ENCODE measurements around the gene NKX2-2.
A peak's percentile ranks its signal among the peaks of the same experiment; 100 is the strongest.
"Not testable (repeated sequence)": the region's sequence is repeated elsewhere in the genome, so short reads cannot be mapped to it uniquely, and the experiment has no call there.

NKX2-2 gene

DNA sequence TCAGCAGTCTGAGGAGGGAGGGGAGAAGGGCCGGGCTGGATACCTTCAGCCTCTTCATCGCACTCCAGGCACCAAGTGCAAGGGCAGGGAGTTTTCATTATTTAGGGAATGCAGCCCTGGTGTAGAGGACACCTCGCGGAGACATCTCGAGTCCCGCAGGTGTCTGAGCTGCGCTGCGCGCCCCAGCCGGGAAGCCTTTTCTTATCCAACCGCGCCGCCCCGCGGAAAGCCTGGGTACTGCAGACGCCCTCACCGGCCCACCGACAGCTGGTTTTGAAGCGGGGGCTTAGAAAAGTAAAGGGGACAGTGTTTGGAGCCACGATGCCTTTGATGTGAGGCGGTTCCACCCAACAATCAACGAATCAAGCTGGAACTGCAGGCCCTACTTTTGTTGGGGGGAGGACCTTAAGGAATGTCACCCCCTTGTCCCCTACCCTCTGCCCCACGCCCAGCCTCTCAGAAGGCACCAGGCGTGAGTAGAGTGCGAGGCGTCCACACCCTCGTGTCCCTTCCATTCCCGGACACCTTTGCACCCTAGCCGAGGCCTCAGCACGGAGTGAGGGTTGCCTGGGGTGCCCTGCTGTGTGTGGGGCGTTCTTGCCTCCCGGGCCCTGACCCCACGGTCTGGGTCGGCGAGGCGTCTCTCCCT, 8.6 kb downstream of the NKX2-2 start:
- peak; percentile 90 for FAIRE-seq
- DNase-seq (ENCODE audit: insufficient read length), result no peak
- TF ChIP-seq POLR2AphosphoS5 (IDR thresholded peaks at IDR 0.05; ENCODE audit: low read depth, low read length), result no peak
- no peak for TF ChIP-seq TAF1 (IDR thresholded peaks at IDR 0.05; ENCODE audit: borderline replicate concordance, low read depth, low read length)
- no peak for TF ChIP-seq POLR2A (IDR thresholded peaks at IDR 0.05; ENCODE audit: low read depth, low read length)

DNA sequence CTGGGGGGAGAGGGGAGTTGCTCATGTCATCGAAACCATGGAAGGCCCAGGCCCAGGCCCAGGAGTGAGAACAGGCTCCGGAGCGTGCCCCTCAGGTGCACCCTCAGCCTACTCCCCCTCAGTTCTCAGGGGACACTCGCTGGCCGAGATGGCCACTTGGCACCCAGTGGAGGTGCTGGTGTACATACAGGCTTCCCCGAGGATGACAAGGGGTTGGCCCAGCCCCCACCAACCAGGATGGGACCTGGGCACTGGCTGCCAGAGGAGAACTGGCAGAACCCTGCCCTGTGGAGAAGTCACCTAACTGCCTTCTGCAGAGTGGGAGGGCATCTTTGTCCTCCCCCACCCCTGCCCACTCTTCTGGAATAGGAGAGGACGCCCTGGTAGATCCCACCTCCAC, 9.5 kb downstream of the NKX2-2 start:
- TF ChIP-seq TAF1 (IDR thresholded peaks at IDR 0.05; ENCODE audit: borderline replicate concordance, low read depth, low read length), result no peak
- FAIRE-seq, result no peak
- DNase-seq (ENCODE audit: insufficient read length), result no peak

DNA sequence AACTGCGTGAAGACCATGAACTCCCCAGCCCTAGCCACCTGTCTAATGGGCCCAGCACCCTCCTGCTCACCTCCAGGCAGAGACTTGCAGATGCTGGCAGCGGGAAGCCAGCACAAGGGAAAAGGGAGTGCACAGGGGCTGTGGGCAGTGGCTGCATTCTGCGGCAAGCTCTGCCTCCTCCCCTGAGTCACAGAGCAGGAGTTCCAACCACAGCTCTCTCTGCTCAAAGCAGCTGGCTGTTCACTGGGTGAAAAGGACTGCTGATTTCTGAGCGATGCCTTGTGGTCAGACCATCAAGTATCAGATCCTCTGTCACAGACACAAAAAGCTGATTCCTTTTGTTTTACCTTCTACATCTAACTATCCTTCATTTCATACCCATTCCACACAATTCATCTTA, 10.5 kb downstream of the NKX2-2 start:
- no peak for TF ChIP-seq TAF1 (IDR thresholded peaks at IDR 0.05; ENCODE audit: borderline replicate concordance, low read depth, low read length)
- TF ChIP-seq POLR2A (IDR thresholded peaks at IDR 0.05; ENCODE audit: low read depth, low read length), result no peak
- TF ChIP-seq POLR2AphosphoS5 (IDR thresholded peaks at IDR 0.05; ENCODE audit: low read depth, low read length), result no peak
- peak; percentile 64 for FAIRE-seq
- DNase-seq (ENCODE audit: insufficient read length), result no peak

DNA sequence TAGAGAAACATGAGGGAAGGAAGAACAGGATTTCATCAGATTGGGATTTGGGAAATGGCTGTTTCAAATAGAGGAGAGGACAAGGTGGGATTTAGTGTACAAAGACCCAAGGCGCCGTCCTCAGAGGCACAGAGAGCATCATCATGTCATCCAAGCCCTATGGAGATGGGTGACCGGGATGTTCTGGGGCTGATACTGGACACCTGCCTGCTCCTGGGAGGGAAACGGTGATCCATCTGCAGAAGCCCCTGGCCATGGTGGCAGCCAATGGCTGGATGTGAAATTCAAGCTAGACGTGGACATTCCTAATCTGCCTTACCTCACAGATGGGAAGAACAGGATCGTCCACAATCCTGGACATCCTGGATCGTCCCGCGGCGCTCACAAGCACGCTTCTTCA, 12.7 kb downstream of the NKX2-2 start:
- no peak for FAIRE-seq
- TF ChIP-seq TAF1 (IDR thresholded peaks at IDR 0.05; ENCODE audit: borderline replicate concordance, low read depth, low read length) (no peak), POLR2AphosphoS5 (IDR thresholded peaks at IDR 0.05; ENCODE audit: low read depth, low read length) (no peak), POLR2A (IDR thresholded peaks at IDR 0.05; ENCODE audit: low read depth, low read length) (no peak)
- no peak for DNase-seq (ENCODE audit: insufficient read length)

DNA sequence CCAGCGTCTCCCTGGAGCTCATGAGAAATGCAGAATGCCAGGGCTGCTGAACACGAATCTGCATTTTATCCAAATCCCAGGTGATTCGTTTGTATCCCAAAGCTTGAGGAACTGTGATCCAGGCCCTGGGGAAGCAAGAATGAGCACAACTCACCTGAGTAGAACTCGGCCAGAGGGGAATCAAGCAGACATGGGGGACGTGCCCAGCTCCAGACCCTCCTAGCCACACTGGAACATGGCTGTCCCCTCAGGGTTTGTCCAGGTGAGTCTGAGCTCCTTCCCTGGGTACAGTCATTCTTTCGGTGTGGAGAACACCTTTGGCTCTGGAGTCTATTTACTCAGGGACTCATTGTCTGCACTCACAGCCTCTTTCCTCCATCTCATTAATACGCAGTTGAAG, 13.3 kb downstream of the NKX2-2 start:
- no peak for DNase-seq (ENCODE audit: insufficient read length)
- no peak for TF ChIP-seq POLR2A (IDR thresholded peaks at IDR 0.05; ENCODE audit: low read depth, low read length)
- TF ChIP-seq POLR2AphosphoS5 (IDR thresholded peaks at IDR 0.05; ENCODE audit: low read depth, low read length), result no peak
- no peak for TF ChIP-seq TAF1 (IDR thresholded peaks at IDR 0.05; ENCODE audit: borderline replicate concordance, low read depth, low read length)

DNA sequence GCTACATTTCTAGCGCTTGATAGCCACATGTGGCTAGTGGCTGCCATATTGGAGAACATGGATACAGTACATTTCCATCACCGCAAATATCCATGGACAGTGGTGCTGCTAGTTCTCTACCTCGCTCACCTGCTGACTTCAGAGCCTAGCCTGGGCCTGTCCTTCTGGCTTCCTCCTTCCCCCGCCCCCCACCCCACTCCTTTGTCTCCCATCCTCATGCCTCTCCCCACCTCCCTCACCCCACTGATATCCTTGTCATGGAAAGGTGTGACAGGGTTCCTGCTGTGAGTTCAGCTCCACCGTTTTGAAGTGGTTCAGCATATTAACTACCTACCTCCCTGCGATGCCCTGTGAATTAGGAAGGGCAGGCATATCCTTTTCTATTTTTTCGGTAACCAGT, 14.2 kb downstream of the NKX2-2 start:
- FAIRE-seq, result no peak
- TF ChIP-seq TAF1 (IDR thresholded peaks at IDR 0.05; ENCODE audit: borderline replicate concordance, low read depth, low read length) (no peak), POLR2A (IDR thresholded peaks at IDR 0.05; ENCODE audit: low read depth, low read length) (no peak), POLR2AphosphoS5 (IDR thresholded peaks at IDR 0.05; ENCODE audit: low read depth, low read length) (no peak)

More for the DNA sequence above, 13.3 kb downstream of the NKX2-2 start:
- FAIRE-seq, result no peak

DNA sequence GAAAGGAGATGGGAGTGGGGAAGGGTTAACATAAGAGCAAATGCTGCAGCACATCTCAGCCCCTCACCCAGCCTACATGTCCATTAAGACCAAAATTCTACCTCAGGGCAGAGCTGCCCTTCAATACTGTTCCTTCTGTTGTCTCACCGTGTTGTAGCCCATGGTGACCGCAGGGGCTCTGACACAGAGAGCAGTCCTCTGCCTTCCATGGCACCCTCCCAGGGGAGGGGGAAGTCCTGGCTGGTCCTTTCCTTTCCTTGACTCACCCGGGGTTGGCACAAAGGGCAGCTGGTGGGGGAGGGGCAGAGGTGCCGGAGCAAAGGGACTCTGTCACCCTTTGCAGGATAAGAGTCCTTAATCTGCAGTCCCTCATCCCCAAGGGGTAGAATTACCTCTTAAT, 15.2 kb downstream of the NKX2-2 start:
- no peak for TF ChIP-seq TAF1 (IDR thresholded peaks at IDR 0.05; ENCODE audit: borderline replicate concordance, low read depth, low read length)
- no peak for TF ChIP-seq POLR2AphosphoS5 (IDR thresholded peaks at IDR 0.05; ENCODE audit: low read depth, low read length)
- TF ChIP-seq POLR2A (IDR thresholded peaks at IDR 0.05; ENCODE audit: low read depth, low read length), result no peak
- FAIRE-seq (no peak), DNase-seq (ENCODE audit: insufficient read length) (no peak)

More for the DNA sequence above, 14.2 kb downstream of the NKX2-2 start:
- no peak for DNase-seq (ENCODE audit: insufficient read length)

DNA sequence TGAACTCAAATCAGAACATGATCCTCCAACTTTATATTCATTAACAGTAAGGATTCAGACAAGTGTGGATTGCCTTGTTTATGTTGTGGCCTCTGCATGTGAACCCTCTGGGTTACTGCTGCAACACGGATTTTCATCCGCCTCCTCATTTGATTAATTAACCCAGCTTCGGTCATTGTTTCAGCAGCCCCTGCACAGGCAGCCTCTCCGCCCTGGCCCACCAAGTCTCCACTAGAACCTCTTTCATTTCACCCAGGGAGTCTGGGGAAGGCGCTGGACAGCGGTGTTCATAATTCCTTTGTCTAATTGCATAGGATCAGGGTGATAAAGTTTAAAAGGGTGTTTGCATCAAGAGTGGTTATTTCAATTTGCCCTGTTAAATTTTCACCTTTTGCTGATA, 15.7 kb downstream of the NKX2-2 start:
- TF ChIP-seq TAF1 (IDR thresholded peaks at IDR 0.05; ENCODE audit: borderline replicate concordance, low read depth, low read length) (no peak), POLR2AphosphoS5 (IDR thresholded peaks at IDR 0.05; ENCODE audit: low read depth, low read length) (no peak), POLR2A (IDR thresholded peaks at IDR 0.05; ENCODE audit: low read depth, low read length) (no peak)

DNA sequence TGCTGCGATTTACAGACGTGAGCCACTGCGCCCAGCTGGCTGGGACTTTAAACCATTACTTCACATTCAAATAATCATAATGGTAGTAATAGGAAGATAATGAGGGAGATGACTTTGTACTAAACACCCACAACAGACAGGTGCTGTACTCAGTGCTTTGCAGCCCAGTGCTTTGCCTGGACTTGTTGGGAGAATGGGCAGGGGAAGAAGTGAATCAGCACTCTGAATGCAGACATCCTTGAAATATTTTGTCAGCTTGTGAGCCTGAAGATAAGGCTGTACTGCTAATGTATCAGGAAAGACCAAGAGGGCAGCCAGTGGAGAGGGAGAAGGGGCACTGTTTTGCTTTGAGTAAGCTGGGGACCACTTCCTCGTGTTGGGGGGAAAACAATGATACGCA, 17.4 kb downstream of the NKX2-2 start:
- no peak for DNase-seq (ENCODE audit: insufficient read length)
- FAIRE-seq, result no peak
- TF ChIP-seq POLR2AphosphoS5 (IDR thresholded peaks at IDR 0.05; ENCODE audit: low read depth, low read length) (no peak), POLR2A (IDR thresholded peaks at IDR 0.05; ENCODE audit: low read depth, low read length) (no peak), TAF1 (IDR thresholded peaks at IDR 0.05; ENCODE audit: borderline replicate concordance, low read depth, low read length) (no peak)

More for the DNA sequence above, 15.7 kb downstream of the NKX2-2 start:
- no peak for FAIRE-seq
- no peak for DNase-seq (ENCODE audit: insufficient read length)

DNA sequence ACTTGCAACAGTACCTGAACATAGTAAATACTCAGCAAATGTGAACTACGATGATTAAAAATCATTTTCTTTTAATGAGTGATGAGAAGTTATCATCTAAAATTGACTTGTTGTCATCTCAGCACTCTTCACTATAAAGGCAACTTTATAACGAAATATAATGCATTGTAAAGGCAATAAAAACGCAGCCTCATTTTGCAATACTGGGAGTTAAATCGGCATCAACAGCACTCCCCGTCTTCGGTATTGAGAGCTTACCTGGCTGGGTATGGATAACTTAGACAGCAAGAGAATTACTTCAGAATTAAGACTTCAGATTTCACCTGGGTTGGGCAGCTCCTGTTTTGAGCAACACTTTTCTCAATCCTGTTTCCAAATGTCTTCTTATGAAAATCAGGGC, 20.8 kb downstream of the NKX2-2 start:
- FAIRE-seq (no peak), DNase-seq (ENCODE audit: insufficient read length) (no peak)
- no peak for TF ChIP-seq POLR2A (IDR thresholded peaks at IDR 0.05; ENCODE audit: low read depth, low read length)
- TF ChIP-seq TAF1 (IDR thresholded peaks at IDR 0.05; ENCODE audit: borderline replicate concordance, low read depth, low read length), result no peak
- TF ChIP-seq POLR2AphosphoS5 (IDR thresholded peaks at IDR 0.05; ENCODE audit: low read depth, low read length), result no peak

DNA sequence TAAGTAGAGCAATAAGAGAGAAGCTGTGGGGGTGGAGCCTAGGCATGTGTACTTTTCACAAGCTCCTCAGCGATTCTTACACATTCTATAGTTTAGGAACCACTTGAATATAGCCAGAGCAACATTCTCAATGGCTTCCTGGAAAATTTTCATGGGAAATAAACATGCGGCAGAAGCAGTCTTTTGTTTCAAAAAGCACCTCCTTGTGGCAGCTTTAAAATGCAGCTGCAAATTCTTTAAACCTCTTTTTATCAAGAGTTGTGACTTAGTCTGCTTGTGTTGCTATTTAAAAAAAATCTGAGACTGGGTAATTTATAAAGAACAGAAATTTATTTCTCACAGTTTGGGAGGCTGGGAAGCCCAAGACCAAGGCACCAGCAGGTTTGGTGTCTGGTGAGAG, 23.8 kb downstream of the NKX2-2 start:
- DNase-seq (ENCODE audit: insufficient read length) (no peak), FAIRE-seq (no peak)
- no peak for TF ChIP-seq TAF1 (IDR thresholded peaks at IDR 0.05; ENCODE audit: borderline replicate concordance, low read depth, low read length)
- TF ChIP-seq POLR2AphosphoS5 (IDR thresholded peaks at IDR 0.05; ENCODE audit: low read depth, low read length), result no peak
- no peak for TF ChIP-seq POLR2A (IDR thresholded peaks at IDR 0.05; ENCODE audit: low read depth, low read length)

DNA sequence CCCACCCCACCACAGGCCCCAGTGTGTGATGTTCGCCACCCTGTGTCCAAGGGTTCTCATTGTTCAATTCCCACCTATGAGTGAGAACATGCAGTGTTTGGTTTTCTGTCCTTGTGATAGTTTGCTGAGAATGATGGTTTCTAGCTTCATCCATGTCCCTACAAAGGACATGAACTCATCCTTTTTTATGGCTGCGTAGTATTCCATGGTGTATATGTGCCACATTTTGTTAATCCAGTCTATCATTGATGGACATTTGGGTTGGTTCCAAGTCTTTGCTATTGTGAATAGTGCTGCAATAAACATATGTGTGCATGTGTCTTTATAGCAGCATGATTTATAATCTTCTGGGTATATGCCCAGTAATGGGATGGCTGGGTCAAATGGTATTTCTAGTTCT, 33.7 kb downstream of the NKX2-2 start:
- not testable (repeated sequence) for FAIRE-seq; DNase-seq (ENCODE audit: insufficient read length)

DNA sequence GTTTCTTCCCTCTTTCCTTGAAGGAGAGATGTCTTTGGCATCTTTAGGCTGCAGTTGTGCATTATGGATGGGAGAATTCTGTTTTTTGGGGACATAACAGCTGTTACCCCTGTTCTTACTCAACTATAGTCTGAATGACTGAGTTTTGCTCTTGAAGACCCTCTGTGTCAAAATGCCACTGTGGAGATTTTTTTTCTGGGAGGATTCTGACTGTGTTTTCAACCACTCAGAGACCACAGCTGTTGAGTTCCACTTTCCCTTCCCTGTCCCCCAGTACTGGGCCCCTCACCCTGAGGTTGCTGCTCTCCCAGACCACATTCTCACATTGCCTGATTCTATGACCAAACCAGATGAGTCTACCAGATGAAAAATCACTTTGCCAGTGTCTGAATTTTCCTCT, 48.1 kb downstream of the NKX2-2 start:
- FAIRE-seq (no peak), DNase-seq (ENCODE audit: insufficient read length) (no peak)
- TF ChIP-seq TAF1 (IDR thresholded peaks at IDR 0.05; ENCODE audit: borderline replicate concordance, low read depth, low read length), result no peak
- TF ChIP-seq POLR2AphosphoS5 (IDR thresholded peaks at IDR 0.05; ENCODE audit: low read depth, low read length), result no peak
- TF ChIP-seq POLR2A (IDR thresholded peaks at IDR 0.05; ENCODE audit: low read depth, low read length), result no peak

Measured in GM12892 (cell line).